Right cardiac atrium (tissue), 5 donors: Measurements from ENCODE around the gene OR5A2. TPM values are rescaled to one million over a fixed set of nuclear protein-coding genes. Genes with fewer than 3 reads are reported as not detected.
"Not testable (repeated sequence)": the region's sequence is repeated elsewhere in the genome, so short reads cannot be mapped to it uniquely, and the experiment has no call there.

ENCODE experiments used
- ATAC-seq, 2 donors: fragments of 200-7000 bp; cut with Tn5 transposase; one replicate each; pipeline versions ENCODE4 v1.8.0 to v1.9.1; 2020; ENCODE audit warnings: moderate library complexity in 2 of 2, mild to moderate bottlenecking in 1 of 2
- DNase-seq, 3 donors: peaks; one replicate each; pipeline ENCODE4 v3.0.0-alpha.2; 2020
- H3K27ac ChIP-seq: one replicate; pipeline ENCODE4 v1.5.1; 2013; ENCODE audit warnings: mild to moderate bottlenecking, low read length, control low read depth, moderate library complexity
- H3K27me3 ChIP-seq: one replicate; pipeline ENCODE4 v1.6.1; 2013; ENCODE audit not compliant: control insufficient read depth, insufficient read depth
- H3K4me1 ChIP-seq: one replicate; pipeline ENCODE4 v1.6.1; 2013; ENCODE audit warnings: low read length; ENCODE audit not compliant: control insufficient read depth, insufficient read depth
- H3K4me3 ChIP-seq: one replicate; pipeline ENCODE4 v1.5.1; 2013; ENCODE audit warnings: low read length, control low read depth
- H3K9me3 ChIP-seq: one replicate; pipeline ENCODE4 v1.6.1; 2013; ENCODE audit warnings: low read length; ENCODE audit not compliant: control insufficient read depth
- WGBS: extraction: QIAGEN DNeasy Blood & Tissue Kit; methylation state at CpG from one replicate; pipeline ENCODE4 v1.1.7; 2013; 5-methylcytosine and 5-hydroxymethylcytosine counted together
- intact Hi-C, 4 donors: fragments of 100-400 bp; cut with DNase I; formaldehyde crosslinking; loops; one replicate each; pipeline versions ENCODE4 v1.11.0 to v1.14.0; 2022 to 2023
- long read RNA-seq, 4 donors: library from polyadenylated mRNA; unstranded; transcript quantifications; one replicate each; pipeline ENCODE4 v2.0.0, GENCODE V29; 2020 to 2021
- polyA plus RNA-seq: library from polyadenylated mRNA; stranded (reverse); fragments of 200-250 nt; gene quantifications from one replicate; pipeline ENCODE4 v1.2.3, GENCODE V29; 2013
- total RNA-seq, 4 donors: library from RNA; stranded (reverse); fragmentation: NEBNext Ultra II Directional; extraction: Animal tissue kit (Norgen Biotek cat#: 25700); gene quantifications; one replicate each; pipeline ENCODE4 v1.2.1, GENCODE V29; 2021
- donor health status: healthy with polysubstance abuse.
- donor health status: DM: no; HTN: yes; CAD: no.
- donor health status: DM: no; HTN: no; CAD: no.
- donor health status: DM: no; HTN: yes; CAD: no; lungs with severe emphysema.
- donor health status: DM: yes; HTN: yes; CAD: no.

The OR5A2 gene
- total RNA-seq: not detected
- polyA plus RNA-seq: not detected
- long read RNA-seq, donor 1: 0 reads
- long read RNA-seq, donor 2: 0 reads
- long read RNA-seq, donor 3: 0 reads
- long read RNA-seq, donor 4: 0 reads

GRCh38 chr11:59426361-59427067 is at the start of gene OR5A2:
OR5A2 (minus strand) TSS chr11:59426413; CDS start chr11:59422953, 3,460 bp downstream.
- Histone ChIP-seq H3K4me1 (no peaks in the 10 kb centered on the region), H3K9me3 (no peaks in the 10 kb centered on the region), H3K27ac (no peak within 1 kb of the TSS), H3K4me3 (no peak within 1 kb of the TSS), H3K27me3 (no peaks in the 10 kb centered on the region)
- ATAC-seq (no peak), DNase-seq (no peak)
- WGBS: 61% methylated on average over 5 of the region's 5 CpGs
- intact Hi-C loops: no loop called here

- no peaks in the 10 kb centered on the region for H3K27me3 ChIP-seq
- H3K27ac ChIP-seq: no peak overlapping the region
- no peaks in the 10 kb centered on the region for H3K9me3 ChIP-seq
- ATAC-seq (no peak), DNase-seq (no peak)
- no peak overlapping the region for H3K4me3 ChIP-seq
- no peaks in the 10 kb centered on the region for H3K4me1 ChIP-seq
- WGBS: 59% methylated on average over 9 of the region's 9 CpGs
- intact Hi-C loops: no loop called here
Observed at GRCh38 chr11:59475176-59475575, 49.0 kb upstream of the OR5A2 start.

GRCh38 chr11:59473015-59473414 is 46.8 kb upstream of the OR5A2 start, which contains the start of gene OR4D10:
OR4D10 (plus strand) TSS chr11:59473315; CDS start chr11:59477430, 4,115 bp downstream.
- H3K4me1 ChIP-seq: no peaks in the 10 kb centered on the region
- ATAC-seq (no peak), DNase-seq (no peak)
- H3K27ac ChIP-seq: no peak within 1 kb of the TSS
- intact Hi-C loops: no loop called here
- H3K4me3 ChIP-seq: no peak within 1 kb of the TSS
- H3K9me3 ChIP-seq: no peaks in the 10 kb centered on the region
- no peaks in the 10 kb centered on the region for H3K27me3 ChIP-seq

GRCh38 chr11:59463190-59463641 is 37.0 kb upstream of the OR5A2 start:
- H3K4me3 ChIP-seq: no peak overlapping the region
- DNase-seq (no peak), ATAC-seq (peak; percentile 41 to 87)
- no peak overlapping the region for H3K27ac ChIP-seq
- H3K9me3 ChIP-seq: no peaks in the 10 kb centered on the region
- H3K27me3 ChIP-seq: no peaks in the 10 kb centered on the region
- intact Hi-C loops: no loop called here
- no peaks in the 10 kb centered on the region for H3K4me1 ChIP-seq
- WGBS: 31% methylated on average over 5 of the region's 5 CpGs

- intact Hi-C loops: no loop called here
- Histone ChIP-seq H3K27me3 (no peaks in the 10 kb centered on the region), H3K9me3 (no peaks in the 10 kb centered on the region), H3K4me3 (no peak overlapping the region), H3K4me1 (no peaks in the 10 kb centered on the region), H3K27ac (no peak overlapping the region)
- no peak for ATAC-seq
- no peak for DNase-seq
- WGBS: 71% methylated on average over 3 of the region's 3 CpGs
Observed at GRCh38 chr11:59459916-59460315, 33.7 kb upstream of the OR5A2 start.

- Histone ChIP-seq H3K27me3 (no peaks in the 10 kb centered on the region), H3K4me3 (no peak within 1 kb of the TSS), H3K27ac (no peak within 1 kb of the TSS), H3K9me3 (no peaks in the 10 kb centered on the region), H3K4me1 (no peaks in the 10 kb centered on the region)
- intact Hi-C loops: no loop called here
- 83% methylated on average over 2 of the region's 2 CpGs for WGBS
- ATAC-seq (no peak), DNase-seq (no peak)
Observed at GRCh38 chr11:59456661-59457060, 30.4 kb upstream of the OR5A2 start, which contains the start of gene OR4D6. OR4D6 (plus strand) TSS chr11:59456961; CDS start chr11:59456961, 0 bp downstream.

GRCh38 chr11:59448484-59448883 is 22.3 kb upstream of the OR5A2 start:
- H3K27me3 ChIP-seq: no peaks in the 10 kb centered on the region
- WGBS: 61% methylated on average over 2 of the region's 2 CpGs
- no peaks in the 10 kb centered on the region for H3K9me3 ChIP-seq
- ATAC-seq (no peak), DNase-seq (no peak)
- intact Hi-C loops: no loop called here
- H3K27ac ChIP-seq: no peak overlapping the region
- H3K4me1 ChIP-seq: no peaks in the 10 kb centered on the region
- H3K4me3 ChIP-seq: no peak overlapping the region

GRCh38 chr11:59445624-59446023 is 19.4 kb upstream of the OR5A2 start:
- H3K4me3 ChIP-seq, H3K27me3 ChIP-seq, H3K4me1 ChIP-seq, DNase-seq, H3K9me3 ChIP-seq, intact Hi-C loops, H3K27ac ChIP-seq, ATAC-seq: not testable (repeated sequence)
- 72% methylated on average over 1 of the region's 1 CpG for WGBS

GRCh38 chr11:59437770-59438169 is 11.6 kb upstream of the OR5A2 start:
- WGBS: 77% methylated on average over 7 of the region's 7 CpGs
- Histone ChIP-seq H3K4me3 (no peak overlapping the region), H3K4me1 (no peaks in the 10 kb centered on the region), H3K9me3 (no peaks in the 10 kb centered on the region), H3K27ac (no peak overlapping the region), H3K27me3 (no peaks in the 10 kb centered on the region)
- intact Hi-C loops: no loop called here
- ATAC-seq (no peak), DNase-seq (no peak)

GRCh38 chr11:59436169-59436568 is 10.0 kb upstream of the OR5A2 start, which contains the start of gene OR5A1:
OR5A1 (plus strand) TSS chr11:59436469; CDS start chr11:59443169, 6,700 bp downstream.
- Histone ChIP-seq H3K4me3 (no peak within 1 kb of the TSS), H3K4me1 (no peaks in the 10 kb centered on the region), H3K27me3 (no peaks in the 10 kb centered on the region), H3K9me3 (no peaks in the 10 kb centered on the region), H3K27ac (no peak within 1 kb of the TSS)
- WGBS: 76% methylated on average over 3 of the region's 3 CpGs
- ATAC-seq: no peak
- intact Hi-C loops: no loop called here
- no peak for DNase-seq

GRCh38 chr11:59429924-59430516 is 3.8 kb upstream of the OR5A2 start:
- Histone ChIP-seq H3K27me3 (no peaks in the 10 kb centered on the region), H3K4me3 (no peak overlapping the region), H3K9me3 (no peaks in the 10 kb centered on the region), H3K27ac (no peak overlapping the region), H3K4me1 (no peaks in the 10 kb centered on the region)
- WGBS: 63% methylated on average over 4 of the region's 4 CpGs
- DNase-seq (no peak), ATAC-seq (no peak)
- intact Hi-C loops: no loop called here
